HepG2 (cell line): ENCODE measurements around the gene RBM47. TPM values are rescaled to one million over a fixed set of nuclear protein-coding genes. Genes with fewer than 3 reads are reported as not detected.

Source experiments
- ATAC-seq: fragments of 200-7000 bp; cut with Tn5 transposase; 3 replicates; pipeline ENCODE4 v1.9.1; 2020; ENCODE audit warnings: mild to moderate bottlenecking, moderate library complexity
- BruUV-seq: library from RNA; stranded (reverse); fragments of 400-500 nt; replicated peaks from 2 replicates; lab custom pipeline; 2021; lab: Mats Ljungman, UMichigan
- CTCF ChIA-PET: fragments of 300-600 bp; formaldehyde crosslinking; extraction: SDS; loops from one replicate; lab custom pipeline; 2021; ENCODE audit warnings: low total read pairs, inconsistent platforms, low intra/inter-chr PET ratio; lab: Yijun Ruan, JAX
- POLR2A ChIA-PET: fragments of 350-600 bp; sonication (Branson Sonifier 250); formaldehyde crosslinking; loops from one replicate; lab custom pipeline; 2020; ENCODE audit warnings: antibody characterized with exemption, inconsistent platforms; lab: Yijun Ruan, JAX
- DNase-seq: peaks from one replicate; pipeline ENCODE4 v3.0.0-alpha.2; 2015; ENCODE audit warnings: low spot score
- FAIRE-seq: peaks from 3 replicates; lab custom pipeline; 2011; peaks lifted over from hg19 to GRCh38; lab: Jason Lieb, UNC
- H2AFZ ChIP-seq: one replicate; pipeline ENCODE4 v1.6.1; 2011; ENCODE audit warnings: low read length, inconsistent platforms
- H3K27ac ChIP-seq: fragments of 300-600 bp; 3 replicates; pipeline ENCODE4 v1.8.0; 2011; ENCODE audit warnings: mixed run types, mild to moderate bottlenecking, mixed read lengths, low read length, inconsistent platforms; ENCODE audit not compliant: insufficient read depth; ENCODE audit errors: extremely low read length
- H3K27me3 ChIP-seq, 2 experiments: fragments of 200-600 bp in 1 of 2; 2 replicates in 1 of 2; 3 replicates in 1 of 2; pipeline versions ENCODE4 v1.6.0 to v1.8.0; 2011; ENCODE audit warnings: low read length in 2 of 2, mild to moderate bottlenecking in 2 of 2, moderate library complexity in 2 of 2, inconsistent platforms in 1 of 2; ENCODE audit not compliant: insufficient read depth in 2 of 2, control insufficient read depth in 1 of 2
- H3K36me3 ChIP-seq, 2 experiments: fragments of 200-600 bp in 1 of 2; replicated peaks in 1 of 2; 2 replicates in 1 of 2; 3 replicates in 1 of 2; pipeline versions ENCODE4 v1.5.1 to v1.8.0; 2011; ENCODE audit warnings: low read length in 2 of 2, inconsistent platforms in 1 of 2; ENCODE audit not compliant: insufficient read depth in 2 of 2, control insufficient read depth in 1 of 2
- H3K4me1 ChIP-seq: 2 replicates; pipeline ENCODE4 v1.5.1; 2012; ENCODE audit warnings: low read length, inconsistent platforms; ENCODE audit not compliant: insufficient read depth
- H3K4me2 ChIP-seq: 2 replicates; pipeline ENCODE4 v1.6.0; 2011; ENCODE audit warnings: low read depth, low read length, inconsistent platforms
- H3K4me3 ChIP-seq, 3 experiments: fragments of 200-600 bp in 1 of 3; sonication (generic), shearing (Covaris generic) in 1 of 3; replicated peaks in 1 of 3; 2 replicates each; pipeline ENCODE4 v1.5.1; 2011 to 2016; ENCODE audit warnings: low read length in 3 of 3, inconsistent platforms in 2 of 3, low read depth in 2 of 3, mild to moderate bottlenecking in 2 of 3, control low read depth in 1 of 3, mixed read lengths in 1 of 3; ENCODE audit not compliant: insufficient read depth in 1 of 3
- H3K79me2 ChIP-seq: one replicate; pipeline ENCODE4 v1.6.1; 2011; ENCODE audit warnings: low read length, inconsistent platforms; ENCODE audit not compliant: insufficient read depth
- H3K9ac ChIP-seq: 2 replicates; pipeline ENCODE4 v1.6.0; 2011; ENCODE audit warnings: mild to moderate bottlenecking, low read depth, low read length, inconsistent platforms; ENCODE audit not compliant: insufficient read depth
- H3K9me3 ChIP-seq: 2 replicates; pipeline ENCODE4 v1.5.1; 2012; ENCODE audit warnings: mild to moderate bottlenecking, low read length
- H4K20me1 ChIP-seq: 2 replicates; pipeline ENCODE4 v1.6.0; 2011; ENCODE audit warnings: inconsistent platforms, mild to moderate bottlenecking, low read length, moderate library complexity; ENCODE audit not compliant: insufficient read depth
- DNMT1 ChIP-seq: sonication (generic); formaldehyde crosslinking; IDR thresholded peaks from 2 replicates; pipeline ENCODE4 v1.5.1; 2020; ENCODE audit warnings: mild to moderate bottlenecking, missing genetic modification reagents
- DRAP1 ChIP-seq: IDR thresholded peaks from 2 replicates; pipeline ENCODE4 v1.6.1; 2016; ENCODE audit warnings: missing genetic modification reagents, missing compliant biosample characterization
- HNF1B ChIP-seq: sonication (generic); formaldehyde crosslinking; IDR thresholded peaks from 2 replicates; pipeline ENCODE4 v1.5.1; 2020; ENCODE audit warnings: mild to moderate bottlenecking, moderate library complexity, missing genetic modification reagents
- PAXIP1 ChIP-seq: sonication (generic); formaldehyde crosslinking; conservative IDR thresholded peaks from 2 replicates; pipeline ENCODE4 v1.4.0; 2020; ENCODE audit warnings: mild to moderate bottlenecking, missing genetic modification reagents, moderate library complexity
- PHF21A ChIP-seq: sonication (generic); formaldehyde crosslinking; IDR thresholded peaks from 2 replicates; pipeline ENCODE4 v1.5.0; 2020; ENCODE audit warnings: mild to moderate bottlenecking, missing genetic modification reagents
- SIN3A ChIP-seq: IDR thresholded peaks from 2 replicates; pipeline ENCODE4 v1.6.1; 2011; ENCODE audit warnings: low read depth, mild to moderate bottlenecking, control low read depth, low read length, borderline replicate concordance
- XBP1 ChIP-seq: sonication (generic); formaldehyde crosslinking; IDR thresholded peaks from 2 replicates; pipeline ENCODE4 v1.5.0; 2020; ENCODE audit warnings: missing genetic modification reagents
- ZEB1 ChIP-seq: IDR thresholded peaks from 2 replicates; pipeline ENCODE4 v1.6.1; 2012; ENCODE audit warnings: mild to moderate bottlenecking, low read depth, inconsistent platforms; ENCODE audit not compliant: insufficient replicate concordance
- ZNF205 ChIP-seq: IDR thresholded peaks from 2 replicates; pipeline ENCODE4 v1.6.1; 2018; ENCODE audit warnings: missing biosample characterization, missing genetic modification reagents
- ZNF337 ChIP-seq: sonication (generic); formaldehyde crosslinking; IDR thresholded peaks from 2 replicates; pipeline ENCODE4 v1.5.1; 2020; ENCODE audit warnings: missing genetic modification reagents, low read depth, mild to moderate bottlenecking, borderline replicate concordance
- ZNF652 ChIP-seq: IDR thresholded peaks from 2 replicates; pipeline ENCODE4 v1.6.1; 2016; ENCODE audit warnings: low read depth, borderline replicate concordance
- ZNF7 ChIP-seq: IDR thresholded peaks from 2 replicates; pipeline ENCODE4 v1.6.1; 2016; ENCODE audit warnings: missing biosample characterization, missing genetic modification reagents
- WGBS: methylation state at CpG from one replicate; pipeline ENCODE4 v1.1.6; 2017; ENCODE audit warnings: low lambda C conversion rate; 5-methylcytosine and 5-hydroxymethylcytosine counted together
- in situ Hi-C: cut with HindIII; loops from 2 replicates; pipeline ENCODE4 v1.10.0; 2017; ENCODE audit warnings: low pct_unique_long_range_greater_than_20kb; ENCODE audit not compliant: extremely low pct_ligation_motif_present
- intact Hi-C: fragments of 100-400 bp; cut with micrococcal nuclease; formaldehyde crosslinking; loops from one replicate; pipeline ENCODE4 v1.10.0; 2022; ENCODE audit not compliant: unreplicated experiment
- polyA plus RNA-seq, 8 experiments: library from polyadenylated mRNA; depleted of rRNA in 3 of 8; stranded (reverse) in 7 of 8; unstranded in 1 of 8; fragments of >200 nt; fragmentation: Illumina TruSeq in 4 of 8; extraction: Trizol in 4 of 8; gene quantifications; 2 replicates each; pipeline versions ENCODE4 v1.2.1 to v1.2.3, GENCODE V29; 2011 to 2016; ENCODE audit warnings: low read depth in 4 of 8, missing spikeins in 1 of 8, mixed read lengths in 1 of 8; ENCODE audit not compliant: insufficient read depth in 1 of 8
- total RNA-seq, 5 experiments: library from RNA; depleted of rRNA; stranded (reverse); fragments of >200 nt; fragmentation: Illumina TruSeq; extraction: Trizol; gene quantifications; 2 replicates each; pipeline ENCODE4 v1.2.3, GENCODE V29; 2016; ENCODE audit warnings: low read depth in 1 of 5

The RBM47 gene
- total and polyA plus RNA-seq, 2 of the 13 experiments (the other 11 are each of a cell fraction or from before 2014, with no cell fraction given), result 1.2 to 2.5 TPM

- Histone ChIP-seq H3K4me1 (peaks cover 41% of the 10 kb centered on the region), H3K4me2 (peak overlapping the region; percentile 77), H3K4me3 (peak overlapping the region; percentile 51 to 58 (median 54)), H3K27me3 (no peaks in the 10 kb centered on the region; a peak in 1 of 5 replicates), H3K9me3 (no peaks in the 10 kb centered on the region), H3K79me2 (no peaks in the 10 kb centered on the region), H3K27ac (no peak overlapping the region), H2AFZ (peak overlapping the region; percentile 2), H3K36me3 (no peaks in the 10 kb centered on the region), H3K9ac (no peak overlapping the region), H4K20me1 (no peaks in the 10 kb centered on the region)
- ATAC-seq, result peak; percentile 58
- no peak for FAIRE-seq
- 0% methylated on average over 2 of the region's 2 CpGs for WGBS
- DNase-seq, result no peak
- in situ Hi-C loops (no loop called here), intact Hi-C loops (loop anchor here (10.0 kb wide), 1 partner anchor 110 kb away; no protein-coding TSS in a partner anchor)
- TF ChIP-seq ZNF652 (peak; percentile 70; the same call in 1 of the 2 replicates), ZNF7 (no peak), PHF21A (CRISPR knock-in tag) (0 out of 2 replicates have a peak, but pooled peaks have one; percentile 16)
- BruUV-seq, result no TSS peak
- ChIA-PET CTCF (no interaction called here), POLR2A (interaction anchor here (1.4 kb wide), 1 partner anchor 97 kb away, joined by 3 read pairs; no protein-coding TSS in a partner anchor)
Observed at GRCh38 chr4:40515037-40515397, 114.6 kb downstream of the RBM47 start.

- H3K4me3 ChIP-seq, result peak overlapping the region; percentile 51 to 58 (median 54)
- H3K79me2 ChIP-seq, result no peaks in the 10 kb centered on the region
- peak; percentile 68 for FAIRE-seq
- ChIA-PET POLR2A (interaction anchor here (1.4 kb wide), 1 partner anchor 96 kb away, joined by 3 read pairs; no protein-coding TSS in a partner anchor), CTCF (no interaction called here)
- H3K4me1 ChIP-seq, result peaks cover 41% of the 10 kb centered on the region
- peak overlapping the region; percentile 36; the same call in 1 of the 2 replicates for H3K9ac ChIP-seq
- in situ Hi-C loops (no loop called here), intact Hi-C loops (loop anchor here (5.0 to 10.0 kb wide), 2 partner anchors 42 to 110 kb away; no protein-coding TSS in a partner anchor)
- peak overlapping the region; percentile 46 for H2AFZ ChIP-seq
- H3K27ac ChIP-seq, result no peak overlapping the region
- peak; percentile 51 for DNase-seq
- ATAC-seq, result peak; percentile 90
- no peaks in the 10 kb centered on the region for H4K20me1 ChIP-seq
- 1% methylated on average over 11 of the region's 11 CpGs for WGBS
- no peaks in the 10 kb centered on the region; a peak in 1 of 5 replicates for H3K27me3 ChIP-seq
- H3K4me2 ChIP-seq, result peak overlapping the region; percentile 77
- H3K36me3 ChIP-seq, result no peaks in the 10 kb centered on the region
- BruUV-seq, result no TSS peak
- H3K9me3 ChIP-seq, result no peaks in the 10 kb centered on the region
- 0 out of 2 replicates have a peak, but pooled peaks have one; percentile 14 for TF ChIP-seq DRAP1 (CRISPR knock-in tag)
- TF ChIP-seq ZNF337 (CRISPR knock-in tag), result peak; percentile 49; the same call in 1 of the 2 replicates
- TF ChIP-seq HNF1B (CRISPR knock-in tag), result peak; percentile 84
- peak; percentile 67 for TF ChIP-seq ZEB1
- TF ChIP-seq PAXIP1 (CRISPR knock-in tag), result peak; percentile 22; the same call in 1 of the 2 replicates
- TF ChIP-seq DNMT1 (CRISPR knock-in tag), result no peak
- 0 out of 2 replicates have a peak, but pooled peaks have one; percentile 27 for TF ChIP-seq ZNF205 (CRISPR knock-in tag)
- peak; percentile 35; the same call in 1 of the 2 replicates for TF ChIP-seq PHF21A (CRISPR knock-in tag)
- no peak for TF ChIP-seq XBP1 (CRISPR knock-in tag)
- TF ChIP-seq SIN3A, result 0 out of 2 replicates have a peak, but pooled peaks have one; percentile 16
Observed at GRCh38 chr4:40514497-40514951, 115.1 kb downstream of the RBM47 start.
